Fibroblast of lung (primary cell): ENCODE results near the gene TMEM43.

Experiments used
- CTCF ChIP-seq, 2 donors: IDR thresholded peaks in 1 of 2; conservative IDR thresholded peaks in 1 of 2; 1 replicate in 1 of 2; 2 replicates in 1 of 2; pipeline ENCODE4 v1.5.1; 2011 to 2012; ENCODE audit warnings: low read length in 2 of 2, control low read depth in 1 of 2, inconsistent platforms in 1 of 2, low read depth in 1 of 2, mild to moderate bottlenecking in 1 of 2
- EZH2 ChIP-seq: IDR thresholded peaks from 2 replicates; pipeline ENCODE4 v1.5.1; 2012; ENCODE audit warnings: low read length, control low read depth, mild to moderate bottlenecking; ENCODE audit errors: missing control alignments

GRCh38 chr3:14174483-14174882, 49.6 kb downstream of the TMEM43 start:
- no peak for TF ChIP-seq CTCF (conservative IDR thresholded peaks at IDR 0.05 in 1 of 2, IDR thresholded peaks at IDR 0.05 in 1 of 2; ENCODE audit: low read depth in 1 of 2, low read length in 2 of 2)
- TF ChIP-seq EZH2: no peak
